NCI-H226 (cell line): ENCODE measurements around the gene ZNF548.

ENCODE experiments used
- DNase-seq: peaks from one replicate; pipeline ENCODE4 v3.0.0-alpha.2; 2015

The ZNF548 gene

GRCh38 chr19:57403737-57404563 lies 14.3 kb downstream of the ZNF548 start:
- DNase-seq, result no peak

GRCh38 chr19:57406516-57407123 lies 17.0 kb downstream of the ZNF548 start:
- peak; percentile 72 for DNase-seq

GRCh38 chr19:57410877-57411671 lies 21.4 kb downstream of the ZNF548 start, which contains the start of gene ZNF17:
Gene ZNF17 (plus strand): TSS chr19:57411161. CDS start chr19:57413616, 2,455 bp downstream.
- DNase-seq, result peak; percentile 98

- no peak for DNase-seq
Observed at GRCh38 chr19:57419439-57419838, 29.8 kb downstream of the ZNF548 start.

GRCh38 chr19:57421037-57421436 lies 31.4 kb downstream of the ZNF548 start:
- no peak for DNase-seq

GRCh38 chr19:57434386-57435061 lies 44.9 kb downstream of the ZNF548 start:
- no peak for DNase-seq

GRCh38 chr19:57435062-57435978 lies 45.7 kb downstream of the ZNF548 start, which contains the start of gene ZNF749:
Gene ZNF749 (plus strand): TSS chr19:57435325. CDS start chr19:57435579, 254 bp downstream.
- peak; percentile 99 for DNase-seq

GRCh38 chr19:57436417-57436816 lies 46.8 kb downstream of the ZNF548 start:
- no peak for DNase-seq

GRCh38 chr19:57437931-57438330 lies 48.3 kb downstream of the ZNF548 start:
- DNase-seq, result no peak

GRCh38 chr19:57438925-57439324 lies 49.3 kb downstream of the ZNF548 start:
- DNase-seq, result no peak

GRCh38 chr19:57441979-57442752 lies 52.5 kb downstream of the ZNF548 start:
- DNase-seq, result no peak

- no peak for DNase-seq
Observed at GRCh38 chr19:57443121-57443696, 53.6 kb downstream of the ZNF548 start.

- DNase-seq, result no peak
Observed at GRCh38 chr19:57452307-57452706, 62.7 kb downstream of the ZNF548 start.
